Osteocyte (in vitro differentiated cells): ENCODE data around the gene TOB1. TPM values are rescaled to one million over a fixed set of nuclear protein-coding genes. Genes with fewer than 3 reads are reported as not detected.
"Not testable (repeated sequence)": the region's sequence is repeated elsewhere in the genome, so short reads cannot be mapped to it uniquely, and the experiment has no call there.

Experiments used
- DNase-seq: peaks from one replicate; pipeline ENCODE4 v3.0.0; 2021; ENCODE audit warnings: mixed read lengths; ENCODE audit not compliant: unreplicated experiment; ENCODE audit errors: extremely low spot score
- H3K27ac Mint-ChIP-seq: one replicate; pipeline ENCODE4 v1.8.0; 2021; ENCODE audit warnings: mild to moderate bottlenecking, mixed read lengths; ENCODE audit not compliant: unreplicated experiment
- H3K27me3 Mint-ChIP-seq: one replicate; pipeline ENCODE4 v1.8.0; 2021; ENCODE audit warnings: mixed read lengths; ENCODE audit not compliant: unreplicated experiment
- H3K36me3 Mint-ChIP-seq: one replicate; pipeline ENCODE4 v1.8.0; 2021; ENCODE audit warnings: mixed read lengths; ENCODE audit not compliant: unreplicated experiment
- H3K4me1 Mint-ChIP-seq: one replicate; pipeline ENCODE4 v1.8.0; 2021; ENCODE audit warnings: mixed read lengths; ENCODE audit not compliant: unreplicated experiment
- H3K4me3 Mint-ChIP-seq: one replicate; pipeline ENCODE4 v1.8.0; 2021; ENCODE audit warnings: mild to moderate bottlenecking, moderate library complexity, mixed read lengths; ENCODE audit not compliant: unreplicated experiment
- H3K9me3 Mint-ChIP-seq: one replicate; pipeline ENCODE4 v1.8.0; 2021; ENCODE audit warnings: mixed read lengths; ENCODE audit not compliant: unreplicated experiment
- CTCF ChIP-seq: fragments of 200-600 bp; sonication (generic); IDR thresholded peaks from 2 replicates; pipeline ENCODE4 v1.5.0; 2021; ENCODE audit warnings: antibody characterized with exemption, mild to moderate bottlenecking, moderate library complexity
- total RNA-seq: library from RNA; stranded (reverse); gene quantifications from 2 replicates; pipeline ENCODE4 v1.2.1, GENCODE V29; 2021

Gene TOB1
- total RNA-seq, 1 donor from 2014 or later, result 40.1 TPM

DNA sequence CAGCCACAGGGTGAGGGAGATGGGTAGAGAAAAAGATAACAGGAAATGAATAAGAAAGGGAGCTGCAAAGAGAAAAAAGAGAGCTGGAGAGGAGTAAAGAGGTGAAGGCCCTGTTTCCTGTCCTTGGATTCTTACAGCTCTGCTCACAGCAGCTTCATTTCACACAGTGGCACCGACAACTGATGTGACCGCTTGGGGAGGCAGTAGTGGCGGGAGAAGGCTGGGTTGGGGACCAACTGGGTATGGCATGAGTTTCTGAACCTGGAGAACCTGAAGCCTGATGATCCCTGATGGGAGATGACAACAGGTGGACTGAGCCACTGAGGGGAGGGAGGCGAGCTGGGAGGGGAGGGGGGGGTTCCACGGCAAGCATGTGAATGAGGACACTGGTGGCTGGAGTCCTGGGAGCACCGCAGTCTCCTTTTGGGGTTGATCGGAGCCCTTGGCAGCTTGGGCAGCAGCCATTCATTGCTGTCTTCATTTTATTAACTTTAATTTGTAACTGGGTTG lies 34.3 kb upstream of the TOB1 start:
- Mint-ChIP-seq H3K36me3 (no peaks in the 10 kb centered on the region), H3K27me3 (peaks cover 4% of the 10 kb centered on the region), H3K9me3 (no peaks in the 10 kb centered on the region), H3K27ac (no peak overlapping the region), H3K4me1 (peaks cover 30% of the 10 kb centered on the region), H3K4me3 (no peak overlapping the region)
- no peak for TF ChIP-seq CTCF
- DNase-seq, result no peak

GRCh38 chr17:50899559-50900319 lies 33.6 kb upstream of the TOB1 start:
- no peaks in the 10 kb centered on the region for H3K9me3 Mint-ChIP-seq
- TF ChIP-seq CTCF, result no peak
- H3K4me1 Mint-ChIP-seq, result peaks cover 25% of the 10 kb centered on the region
- no peak overlapping the region for H3K27ac Mint-ChIP-seq
- DNase-seq, result no peak
- peaks cover 4% of the 10 kb centered on the region for H3K27me3 Mint-ChIP-seq
- no peak overlapping the region for H3K4me3 Mint-ChIP-seq
- no peaks in the 10 kb centered on the region for H3K36me3 Mint-ChIP-seq

DNA sequence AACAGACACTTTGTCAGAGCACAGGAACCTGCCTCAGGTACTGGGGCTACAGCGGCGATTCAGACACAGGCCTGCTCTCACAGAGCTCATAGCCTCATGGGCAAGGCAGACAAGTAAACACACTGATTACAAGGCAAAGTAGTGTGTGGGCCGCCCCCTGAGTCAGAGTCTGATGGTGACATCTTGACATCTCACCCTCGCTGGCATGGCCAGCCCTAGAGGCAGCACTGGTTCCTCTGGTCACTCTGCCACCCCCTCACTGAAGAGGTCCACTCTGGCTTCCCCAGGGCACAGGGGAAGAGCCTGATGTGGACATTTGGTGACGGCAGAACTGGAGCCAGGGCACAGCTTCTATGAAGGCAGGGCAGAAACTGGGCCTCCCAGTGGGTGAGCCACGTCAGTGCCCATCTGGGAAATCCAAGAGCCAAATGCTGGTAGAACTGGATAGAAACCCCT lies 32.9 kb upstream of the TOB1 start:
- Mint-ChIP-seq H3K9me3 (no peaks in the 10 kb centered on the region), H3K4me3 (no peak overlapping the region), H3K36me3 (no peaks in the 10 kb centered on the region), H3K4me1 (peaks cover 19% of the 10 kb centered on the region), H3K27me3 (peaks cover 4% of the 10 kb centered on the region), H3K27ac (no peak overlapping the region)
- no peak for DNase-seq
- no peak for TF ChIP-seq CTCF

DNA sequence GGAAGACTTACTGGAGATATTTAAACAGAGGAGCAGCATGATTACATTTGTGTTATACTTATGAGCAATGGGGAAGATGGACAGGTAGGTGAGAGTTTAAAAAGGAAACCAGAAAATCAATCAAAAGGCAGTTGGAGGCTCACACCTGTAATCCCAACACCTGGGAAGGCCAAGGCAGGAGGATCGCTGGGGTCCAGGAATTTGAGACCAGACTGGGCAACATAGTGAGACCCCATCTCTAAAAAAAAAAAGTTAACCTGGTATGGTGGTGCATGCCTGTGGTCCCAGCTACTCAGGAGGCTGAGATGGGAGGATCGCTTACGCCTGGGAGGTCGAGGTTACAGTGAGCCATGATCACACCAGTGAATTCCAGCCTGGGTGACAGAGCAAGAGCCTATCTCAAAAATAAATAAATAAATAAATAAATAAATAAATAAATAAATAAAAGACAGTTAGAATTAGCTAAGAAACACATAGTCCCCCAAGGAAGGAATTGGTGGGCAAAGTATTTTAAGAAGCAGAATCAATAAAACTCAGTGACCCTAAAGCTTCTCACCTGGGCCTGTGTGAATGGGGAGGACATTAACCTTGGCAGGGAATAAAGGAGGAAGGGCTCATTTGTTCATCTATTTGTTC lies 32.3 kb upstream of the TOB1 start:
- Mint-ChIP-seq H3K4me3 (no peak overlapping the region), H3K27ac (no peak overlapping the region), H3K36me3 (no peaks in the 10 kb centered on the region), H3K27me3 (peaks cover 4% of the 10 kb centered on the region), H3K9me3 (no peaks in the 10 kb centered on the region), H3K4me1 (peaks cover 14% of the 10 kb centered on the region)
- DNase-seq, result no peak
- no peak for TF ChIP-seq CTCF

GRCh38 chr17:50894513-50894912 lies 28.4 kb upstream of the TOB1 start:
- not testable (repeated sequence) for H3K4me3 Mint-ChIP-seq, H3K36me3 Mint-ChIP-seq, H3K27ac Mint-ChIP-seq, H3K4me1 Mint-ChIP-seq, H3K9me3 Mint-ChIP-seq, DNase-seq
- H3K27me3 Mint-ChIP-seq, result peaks cover 19% of the 10 kb centered on the region
